SK-N-MC (cell line): ENCODE results near the gene FSIP1.

ENCODE experiments used
- EZH2 ChIP-seq: fragments of 200-600 bp; sonication (generic); IDR thresholded peaks from one replicate; pipeline ENCODE4 v1.6.1; 2017; ENCODE audit warnings: antibody characterized with exemption
- POLR2AphosphoS5 ChIP-seq: IDR thresholded peaks from 2 replicates; pipeline ENCODE4 v1.6.1; 2012; ENCODE audit warnings: mild to moderate bottlenecking, low read depth, low read length, borderline replicate concordance

DNA sequence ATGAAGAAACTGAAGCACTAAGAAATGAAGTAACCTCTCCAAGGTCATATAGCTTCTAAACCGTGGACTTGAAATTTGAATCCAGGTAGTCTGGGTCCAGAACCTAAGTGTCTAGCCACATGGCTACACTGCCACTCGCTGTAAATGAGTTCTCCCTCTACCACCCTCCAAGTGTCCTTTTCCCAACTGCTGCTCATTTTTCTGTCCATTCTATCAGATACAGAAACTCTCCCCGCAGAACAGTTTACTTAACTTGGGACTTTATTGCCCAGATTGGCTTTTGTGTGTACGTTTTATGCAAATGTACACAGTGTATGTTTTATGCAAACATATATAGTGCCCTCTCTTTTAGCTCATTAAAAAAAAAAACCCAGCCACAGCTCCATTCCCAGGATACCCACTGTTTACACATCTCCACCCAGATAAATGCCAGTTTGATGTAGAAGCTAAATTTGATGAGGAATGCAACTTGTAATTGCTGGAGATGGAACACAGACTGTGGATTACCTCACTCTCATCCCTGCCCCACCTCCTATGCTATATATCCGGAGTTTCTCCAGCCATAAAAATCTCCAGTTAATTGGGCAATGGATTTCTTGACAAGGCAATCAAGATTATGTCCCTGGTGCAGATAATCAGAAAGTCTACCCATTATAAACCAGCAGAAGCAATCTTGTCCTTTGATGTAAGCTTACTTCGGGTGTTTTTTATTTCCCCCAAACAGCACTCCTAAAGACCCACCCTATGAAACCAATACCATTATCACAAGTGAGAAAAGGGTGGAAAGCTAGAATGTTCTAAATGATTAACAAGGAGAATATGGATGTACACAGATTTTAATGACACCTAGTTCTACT, 159.8 kb downstream of the FSIP1 start:
- TF ChIP-seq POLR2AphosphoS5 (no peak), EZH2 (no peak)
